HG03108 (cell line): Measurements from ENCODE around the gene OR10H3.
"Not testable (repeated sequence)": the region's sequence is repeated elsewhere in the genome, so short reads cannot be mapped to it uniquely, and the experiment has no call there.

Experiments
- ATAC-seq: cut with Tn5 transposase; IDR thresholded peaks from one replicate; pipeline ENCODE4 v1.9.1; 2021; ENCODE audit warnings: moderate library complexity; ENCODE audit not compliant: unreplicated experiment

OR10H3 gene

DNA sequence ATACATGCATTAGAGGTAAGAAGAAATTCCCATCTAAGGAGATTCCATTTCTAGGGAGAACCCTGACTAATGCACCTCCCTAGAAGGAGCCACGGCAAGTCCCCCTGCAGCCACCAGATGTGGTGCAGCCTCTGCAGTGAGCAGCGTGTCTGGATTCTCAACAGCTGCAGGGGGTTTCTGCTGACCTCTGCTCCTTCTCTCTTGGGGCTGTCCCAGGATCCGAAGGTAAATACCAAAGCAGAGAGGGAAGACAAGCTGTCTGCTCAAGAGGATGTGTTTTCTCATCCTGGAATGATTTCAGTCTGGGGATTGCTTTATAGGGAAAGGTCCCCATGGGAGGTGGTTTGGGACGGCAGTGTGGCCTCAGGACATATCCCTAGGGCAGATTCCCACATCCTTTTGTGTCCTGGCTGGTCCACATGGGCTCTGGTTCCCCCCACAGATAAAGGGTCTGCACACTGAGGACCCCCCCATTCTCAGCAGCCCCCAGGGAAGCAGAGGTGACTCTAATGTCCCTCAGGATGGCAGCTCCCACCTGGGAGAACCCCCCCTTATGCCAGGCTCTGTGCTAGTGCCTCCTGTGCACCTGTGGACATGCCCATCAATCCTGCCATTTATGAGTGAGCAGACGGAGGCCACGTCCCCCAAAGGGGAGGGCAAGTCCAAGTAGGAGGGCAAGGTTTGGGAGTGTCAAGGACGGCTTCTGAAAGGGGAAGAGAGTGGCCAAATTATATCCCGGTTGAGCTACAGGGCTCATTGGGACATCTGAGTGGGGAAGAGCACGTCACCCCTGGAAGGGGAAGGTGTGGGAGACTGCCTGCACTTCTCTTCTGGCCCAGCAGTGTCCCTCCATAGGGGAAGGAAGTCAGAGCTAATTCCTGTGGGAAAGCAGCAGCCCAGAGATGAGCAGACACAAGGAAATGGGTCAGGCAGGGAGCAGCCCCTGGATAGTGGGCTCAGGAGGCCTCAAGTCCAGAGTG lies 39.5 kb downstream of the OR10H3 start:
- no peak for ATAC-seq

DNA sequence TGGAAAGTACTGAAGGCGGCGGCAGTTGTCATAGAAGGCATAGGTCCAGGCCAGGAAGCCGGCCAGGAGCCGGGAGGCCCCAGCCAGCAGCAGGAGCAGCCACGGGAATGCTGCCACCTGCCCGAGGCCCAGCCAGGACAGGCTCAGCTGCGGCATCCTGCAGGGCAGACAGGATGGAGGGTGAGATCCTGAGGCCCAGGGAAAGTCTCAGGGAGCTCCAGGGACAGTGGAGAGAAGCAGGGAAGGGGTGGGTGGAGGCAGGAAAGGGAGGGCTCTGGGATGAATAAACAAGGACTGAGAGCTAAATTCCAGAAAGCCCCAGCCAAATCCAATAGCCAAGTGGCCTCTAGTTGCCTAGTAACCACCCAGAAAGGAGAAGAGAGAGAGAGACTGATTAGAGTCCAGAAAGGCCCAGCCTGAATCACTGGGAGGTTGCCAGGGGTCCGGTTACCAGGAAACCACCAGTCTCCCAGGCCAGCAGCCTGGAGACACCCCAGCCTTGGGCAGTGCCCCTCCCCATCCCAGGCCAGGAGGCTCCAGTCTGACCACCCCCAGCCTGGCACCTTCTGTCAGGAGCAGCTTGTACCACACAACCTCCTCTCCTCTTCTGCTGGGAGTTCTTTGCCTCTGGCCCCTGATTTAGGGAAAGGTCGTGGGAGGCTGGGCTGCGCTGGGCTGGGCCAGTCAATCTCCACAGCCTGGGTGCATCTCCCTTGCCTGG lies 42.1 kb downstream of the OR10H3 start:
- ATAC-seq, result no peak

DNA sequence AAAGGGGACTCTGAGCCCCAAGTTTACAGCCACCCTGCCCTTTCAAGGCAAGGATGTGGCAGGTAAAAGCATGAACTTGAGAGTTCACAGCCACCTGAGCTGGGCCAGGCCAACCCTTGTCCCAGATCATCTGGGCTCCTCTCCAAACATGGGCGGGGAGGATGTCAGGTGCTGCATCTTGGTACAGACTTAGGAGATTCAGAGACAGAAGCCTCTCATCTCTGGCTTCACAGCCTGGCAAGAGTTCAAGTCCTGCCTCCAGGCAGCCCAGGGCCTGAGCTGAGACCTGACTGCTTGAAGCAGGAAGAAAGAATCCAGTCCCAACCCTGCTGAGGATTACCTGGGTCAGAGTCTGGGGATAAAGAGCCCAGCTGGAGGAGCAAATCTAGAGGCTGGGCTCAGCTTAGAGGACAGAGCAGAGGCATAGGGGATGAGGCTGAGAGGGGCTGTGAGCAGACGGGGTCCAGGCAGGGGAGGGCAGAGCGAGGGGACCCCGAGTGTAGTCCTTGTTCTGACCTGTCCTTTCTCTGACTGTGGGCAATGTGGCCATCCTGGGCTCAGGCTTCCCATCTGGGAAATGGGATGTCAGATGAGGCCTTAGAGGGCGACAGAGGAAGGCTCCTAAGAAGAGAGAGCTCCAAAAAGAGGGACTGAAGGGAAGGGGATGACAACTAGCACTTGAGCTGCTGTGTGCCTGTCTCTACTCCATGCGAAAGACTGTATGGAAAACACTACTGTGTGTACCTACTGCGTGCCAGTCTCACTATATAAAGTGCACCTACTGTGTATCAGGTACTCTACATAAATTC lies 43.0 kb downstream of the OR10H3 start:
- no peak for ATAC-seq

DNA sequence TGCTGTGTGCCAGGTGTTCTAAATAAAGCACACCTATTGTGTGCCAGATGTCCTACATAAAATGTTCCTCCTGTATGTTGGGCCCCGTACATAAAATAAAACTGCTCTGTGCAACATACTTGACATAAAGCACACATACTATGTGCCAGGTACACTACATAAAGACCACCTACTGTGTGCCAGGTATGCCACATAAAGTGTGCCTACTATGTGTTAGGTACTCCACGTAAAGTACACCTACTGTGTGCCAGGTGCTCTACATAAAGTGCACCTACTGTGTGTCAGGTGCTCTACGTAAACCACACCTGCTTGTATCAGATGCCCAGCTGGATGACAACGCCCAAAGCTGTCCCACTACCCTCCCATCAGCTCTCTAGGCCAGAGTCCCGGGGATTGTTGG lies 43.9 kb downstream of the OR10H3 start:
- no peak for ATAC-seq

DNA sequence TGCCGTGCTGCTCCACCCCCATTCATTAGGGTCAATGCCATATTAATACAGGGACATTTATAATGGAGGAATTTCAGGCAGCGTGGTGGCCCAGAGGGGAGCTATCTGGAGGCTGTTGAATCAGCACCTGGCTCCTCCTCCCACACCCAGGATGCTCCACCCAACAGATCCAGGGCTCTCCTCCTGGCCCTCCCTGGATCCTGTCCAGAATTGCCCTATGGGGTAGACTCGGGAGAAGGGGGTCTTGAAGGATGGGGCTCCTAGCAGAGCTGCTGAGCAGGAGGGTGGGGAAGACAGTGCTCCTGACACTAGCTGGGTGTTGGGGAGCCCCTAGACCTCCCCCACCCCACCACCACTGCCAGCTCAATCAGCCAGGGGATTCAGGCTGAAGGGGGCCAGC lies 44.4 kb downstream of the OR10H3 start:
- ATAC-seq, result no peak

DNA sequence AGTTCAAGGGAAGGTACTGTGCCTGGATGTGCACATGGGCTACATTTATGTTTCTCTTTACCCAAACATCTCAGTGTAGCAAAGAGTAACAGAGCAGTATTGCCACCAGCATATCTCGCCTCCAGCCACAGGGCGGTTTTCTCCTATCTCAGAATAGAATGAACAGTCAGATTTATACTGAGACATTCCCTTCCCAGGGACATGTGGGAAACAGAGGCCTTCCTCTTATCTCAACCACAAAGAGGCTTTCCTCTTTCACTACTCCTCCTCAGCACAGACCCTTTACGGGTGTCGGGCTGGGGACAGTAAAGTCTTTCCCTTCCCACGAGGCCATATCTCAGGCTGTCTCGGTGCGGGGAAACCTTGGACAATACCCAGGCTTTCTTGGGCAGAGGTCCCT lies 45.1 kb downstream of the OR10H3 start:
- ATAC-seq, result not testable (repeated sequence)

DNA sequence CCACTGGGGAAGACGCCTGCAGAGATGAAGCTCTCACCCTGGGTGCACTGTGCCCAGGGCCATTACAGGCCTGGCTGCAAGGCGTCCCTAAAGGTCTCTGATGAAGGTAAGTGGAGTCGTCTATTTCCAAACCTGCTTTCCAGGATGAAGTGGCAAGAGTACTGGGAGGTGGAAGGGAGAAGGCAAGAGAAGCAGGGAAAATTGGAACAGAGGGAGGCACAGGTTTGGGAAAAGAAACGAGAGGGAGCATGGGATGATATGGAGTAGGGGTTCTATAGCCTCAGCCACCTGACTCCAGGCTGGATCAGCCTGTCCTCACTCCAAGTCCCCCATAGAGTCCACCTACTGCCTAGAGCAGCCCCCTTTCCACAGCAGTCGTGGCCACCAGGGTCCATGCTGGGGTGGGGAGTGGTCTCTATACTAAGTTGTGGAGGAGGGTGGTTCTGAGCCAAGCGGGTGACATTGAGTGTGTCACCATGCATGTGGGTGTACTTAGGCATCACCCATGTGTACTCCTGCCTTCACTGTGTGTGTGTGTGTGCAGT lies 49.9 kb downstream of the OR10H3 start, which contains the start of gene OR10H5:
OR10H5 (plus strand) TSS at position 51 of the 545 bp plus-strand sequence. CDS start 6,388 bp downstream, outside the sequence.
- ATAC-seq, result no peak

DNA sequence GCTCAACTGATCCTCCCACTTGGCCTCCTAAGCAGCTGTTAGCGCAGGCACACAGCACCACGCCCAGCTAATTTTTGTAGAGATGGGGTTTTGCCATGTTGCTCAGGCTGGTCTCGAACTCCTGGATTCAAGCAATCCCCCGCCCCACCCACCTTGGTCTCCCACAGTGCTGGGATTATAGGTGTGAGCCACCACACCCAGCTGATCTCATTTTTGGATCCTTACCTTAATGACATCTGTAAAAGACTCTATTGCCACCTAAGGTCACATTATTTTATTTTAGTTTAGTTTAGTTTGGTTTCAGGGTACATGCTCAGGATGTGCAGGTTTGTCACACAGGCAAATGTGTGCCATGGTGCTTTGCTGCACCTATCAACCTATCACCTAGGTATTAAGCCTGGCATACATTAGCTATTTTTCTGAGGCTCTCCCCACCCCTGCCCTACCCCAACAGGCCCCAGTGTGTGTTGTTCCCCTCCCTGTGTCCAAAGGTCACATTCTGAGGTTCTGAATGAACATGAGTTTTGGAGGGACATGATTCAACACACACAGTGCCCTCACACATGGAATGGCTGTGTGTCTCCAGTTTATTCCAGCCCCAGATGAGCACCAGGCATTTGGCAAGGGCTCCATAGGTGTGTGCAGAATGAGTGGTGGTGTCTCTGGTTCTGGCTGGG lies 50.9 kb downstream of the OR10H3 start:
- no peak for ATAC-seq

DNA sequence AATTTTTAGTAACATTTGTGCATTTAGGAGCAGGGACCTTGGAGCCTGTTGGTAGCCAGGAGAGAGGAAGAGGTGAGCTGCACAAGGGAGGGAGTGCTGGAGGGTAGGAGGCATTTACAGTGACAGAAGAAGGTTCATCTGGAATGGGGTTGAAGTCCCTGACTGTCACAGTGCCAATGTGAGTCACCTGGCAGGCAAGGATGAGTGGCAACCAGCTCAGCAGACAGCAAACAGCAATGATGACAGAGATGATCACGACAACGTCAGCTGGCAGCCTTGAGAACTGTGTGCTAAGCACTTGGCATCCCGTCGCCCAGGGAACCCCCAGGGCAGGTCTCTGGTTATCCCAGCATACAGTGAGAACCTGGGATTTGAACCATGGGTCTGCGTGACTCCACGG lies 52.3 kb downstream of the OR10H3 start:
- no peak for ATAC-seq
